HG03439 (cell line): ENCODE measurements around the gene DCTN3.

Source experiments
- ATAC-seq: cut with Tn5 transposase; IDR thresholded peaks from one replicate; pipeline ENCODE4 v1.9.1; 2021; ENCODE audit warnings: mild to moderate bottlenecking, moderate library complexity; ENCODE audit not compliant: unreplicated experiment

DCTN3 gene

GRCh38 chr9:34624475-34625185, 4.3 kb upstream of the DCTN3 start:
- ATAC-seq = no peak

- ATAC-seq = no peak
Measured at GRCh38 chr9:34623374-34624235, 3.3 kb upstream of the DCTN3 start.

- no peak for ATAC-seq
Measured at GRCh38 chr9:34615132-34615531, 5.2 kb downstream of the DCTN3 start.

GRCh38 chr9:34612788-34613390, 7.4 kb downstream of the DCTN3 start:
- no peak for ATAC-seq

- ATAC-seq = peak; percentile 80
Measured at GRCh38 chr9:34611811-34612787, 8.2 kb downstream of the DCTN3 start, which contains the start of gene RPP25L. Gene RPP25L, minus strand, starts transcription at chr9:34612097. Its CDS starts 801 bp downstream, at chr9:34611296.

- ATAC-seq = no peak
Measured at GRCh38 chr9:34611251-34611810, 9.0 kb downstream of the DCTN3 start.

GRCh38 chr9:34610434-34611206, 9.7 kb downstream of the DCTN3 start:
- ATAC-seq = no peak

GRCh38 chr9:34607331-34607730, 13.0 kb downstream of the DCTN3 start:
- no peak for ATAC-seq

- no peak for ATAC-seq
Measured at GRCh38 chr9:34606905-34607304, 13.4 kb downstream of the DCTN3 start.

DNA sequence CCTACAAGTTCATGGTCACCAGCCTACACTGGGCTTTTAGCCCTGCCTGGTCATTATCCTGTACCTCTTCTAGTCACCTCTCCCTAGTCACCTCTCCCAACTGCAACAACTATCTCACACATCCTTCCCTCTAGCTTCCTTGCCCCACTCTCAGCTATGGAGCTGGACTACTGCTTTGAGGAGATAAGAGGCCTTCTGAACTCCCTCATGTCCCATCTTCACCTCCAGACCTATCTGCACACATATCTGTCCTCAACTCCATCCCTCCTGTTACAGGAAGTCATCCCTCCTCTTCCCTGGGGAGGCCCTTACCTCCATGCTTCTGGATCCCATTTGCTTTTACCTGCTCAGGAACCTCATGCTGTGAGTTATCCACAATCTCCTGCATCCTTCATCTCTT, 14.1 kb downstream of the DCTN3 start:
- no peak for ATAC-seq

DNA sequence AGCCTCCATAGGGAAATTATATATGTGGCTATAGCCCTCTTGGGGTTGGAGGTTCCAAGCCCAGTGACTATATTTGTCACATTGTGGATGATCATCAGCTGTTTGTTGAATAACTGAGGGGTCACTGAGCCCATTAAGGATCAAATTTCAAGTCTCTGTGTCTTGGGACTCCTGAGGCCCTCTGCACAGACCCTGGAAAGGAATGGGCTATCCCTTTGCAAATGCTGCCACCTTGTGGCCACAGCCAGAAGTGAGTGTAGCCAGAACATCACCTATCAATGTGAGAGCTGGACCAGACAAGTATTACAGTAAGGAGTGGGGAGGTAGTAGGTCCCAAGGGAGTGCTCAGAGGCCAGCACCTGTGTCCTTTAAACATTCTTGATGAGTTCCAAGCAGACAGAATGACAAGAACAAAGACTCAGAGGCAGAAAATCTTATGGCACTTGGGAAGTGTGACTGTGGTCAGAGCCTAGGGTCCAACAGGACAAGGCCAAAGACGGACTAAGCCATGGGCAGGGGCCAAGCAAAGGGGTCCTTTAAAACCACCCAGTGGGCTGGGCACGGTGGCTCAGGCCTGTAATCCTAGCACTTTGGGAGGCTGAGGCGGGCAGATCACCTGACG, 16.6 kb downstream of the DCTN3 start:
- ATAC-seq = peak; percentile 73

- ATAC-seq = no peak
Measured at GRCh38 chr9:34601937-34602573, 18.2 kb downstream of the DCTN3 start.

DNA sequence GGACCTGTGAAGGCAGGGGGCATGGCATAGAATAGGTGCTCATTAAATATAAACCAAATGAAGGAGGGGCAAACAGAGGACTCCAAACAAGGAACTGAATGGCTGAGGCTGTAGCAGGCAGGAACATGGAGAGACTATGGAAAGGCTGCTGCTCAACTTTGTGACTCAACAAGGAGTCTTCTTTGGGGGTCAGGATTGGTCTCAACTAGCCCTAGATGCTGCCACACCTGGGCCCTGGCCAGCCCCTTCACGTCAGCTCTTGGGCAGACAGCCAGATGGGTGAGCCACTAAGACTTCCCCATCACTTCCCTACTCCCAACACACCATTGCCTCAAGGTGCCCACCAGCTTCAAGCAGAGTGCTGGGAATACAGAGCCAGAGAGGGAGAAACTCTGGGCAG, 19.4 kb downstream of the DCTN3 start:
- no peak for ATAC-seq

DNA sequence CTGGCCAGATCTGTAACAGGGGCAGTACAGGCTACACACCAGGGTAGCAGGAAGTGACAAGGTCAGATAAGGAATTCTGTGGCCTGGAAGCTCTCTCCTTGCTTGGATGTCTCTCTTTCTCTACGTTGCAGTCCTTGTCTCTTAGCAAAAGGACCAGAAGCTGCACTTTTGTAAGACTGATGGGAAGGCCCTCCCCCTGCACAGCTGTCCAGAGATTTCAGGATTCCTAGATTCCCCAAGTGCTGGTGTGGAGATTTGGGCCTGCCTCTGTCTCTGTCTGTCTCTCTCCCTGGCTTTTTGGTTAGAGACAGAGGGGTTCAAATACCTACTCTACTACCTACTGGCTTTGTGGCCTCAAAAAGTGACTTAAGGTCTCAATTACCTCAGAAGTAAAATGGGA, 20.7 kb downstream of the DCTN3 start:
- ATAC-seq = no peak

DNA sequence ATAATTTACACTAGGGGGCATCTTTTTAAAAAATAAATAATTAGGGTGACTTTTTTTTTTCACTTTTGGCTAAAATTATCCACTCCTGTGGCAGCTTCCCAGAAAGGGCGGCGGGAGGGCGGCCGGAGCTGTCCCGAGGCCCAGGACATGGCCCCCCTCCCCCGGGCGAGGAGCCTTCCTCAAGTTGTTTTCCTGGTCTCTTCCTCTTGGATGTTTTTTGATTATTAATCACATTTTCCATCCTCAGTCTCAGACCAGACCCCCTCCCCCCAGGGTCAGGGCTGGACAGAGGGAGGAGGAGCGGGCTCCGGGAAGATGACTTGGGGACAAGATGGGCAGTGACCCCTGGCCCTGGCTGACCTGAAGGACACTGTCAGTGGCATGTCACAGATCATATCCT, 26.1 kb downstream of the DCTN3 start:
- ATAC-seq = no peak

- no peak for ATAC-seq
Measured at GRCh38 chr9:34592895-34593601, 27.2 kb downstream of the DCTN3 start.

DNA sequence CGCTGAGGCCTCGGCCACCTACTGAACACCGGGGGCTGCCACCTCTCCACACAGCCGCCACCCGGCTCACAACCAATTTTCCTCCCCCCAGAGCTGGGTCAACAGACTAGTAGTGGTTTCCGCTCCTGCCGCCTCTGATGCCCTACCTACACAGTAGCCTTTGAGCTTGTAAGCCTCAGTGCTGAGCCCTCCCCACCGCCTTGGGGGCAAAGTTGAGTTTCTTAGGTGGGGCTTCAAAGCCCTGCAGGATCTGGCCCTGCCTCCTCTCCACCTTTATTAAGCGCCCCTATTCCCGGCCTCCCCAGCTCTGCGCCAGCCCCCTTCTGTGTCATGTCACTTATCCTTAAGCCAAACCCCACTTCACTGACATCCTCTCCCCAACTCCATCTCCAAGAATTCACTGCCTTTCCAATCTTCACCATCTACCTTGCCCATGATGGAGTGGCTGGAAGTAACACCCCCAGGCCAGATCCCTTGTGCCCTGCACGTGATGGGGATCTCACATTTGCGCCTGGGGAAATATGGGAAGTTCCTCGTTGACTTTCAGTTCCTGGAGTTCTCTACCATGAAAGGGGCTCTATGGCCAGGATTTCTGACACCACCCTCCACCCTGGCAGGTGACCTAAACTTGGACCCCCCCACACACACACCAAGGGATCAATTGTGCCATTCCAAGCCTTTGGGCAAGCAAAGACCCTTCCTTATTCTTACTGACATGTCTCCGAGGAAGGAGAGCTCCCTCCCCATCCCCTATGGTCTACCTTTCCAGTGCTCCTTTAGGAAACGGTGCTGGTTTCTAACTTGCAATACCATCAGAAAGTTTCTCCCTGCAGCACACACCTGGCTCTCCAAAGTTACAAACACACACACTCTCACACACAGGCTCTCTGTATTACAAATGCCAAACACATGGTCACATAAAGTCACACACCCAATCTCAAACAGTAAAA, 28.1 kb downstream of the DCTN3 start:
- ATAC-seq = no peak
